Renal cortical epithelial cell (primary cell): ENCODE measurements around the gene KCNT1. TPM values are rescaled to one million over a fixed set of nuclear protein-coding genes. Genes with fewer than 3 reads are reported as not detected.
A peak's percentile ranks its signal among the peaks of the same experiment; 100 is the strongest.

Experiments
- DNase-seq: peaks from one replicate; pipeline ENCODE4 v3.0.0-alpha.2; 2011; ENCODE audit warnings: low read depth
- total RNA-seq: library from RNA; depleted of rRNA; stranded (reverse); fragments of >200 nt; gene quantifications from 2 replicates; pipeline ENCODE4 v1.2.3, GENCODE V29; 2014

The KCNT1 gene
- total RNA-seq, 1 donor from 2014 or later = not detected

GRCh38 chr9:135782946-135783345, 81.0 kb downstream of the KCNT1 start:
- no peak for DNase-seq

GRCh38 chr9:135783540-135784245, 81.7 kb downstream of the KCNT1 start:
- no peak for DNase-seq

- DNase-seq = no peak
Observed at GRCh38 chr9:135785013-135785575, 83.1 kb downstream of the KCNT1 start.

- DNase-seq = no peak
Observed at GRCh38 chr9:135786146-135786690, 84.2 kb downstream of the KCNT1 start.

- no peak for DNase-seq
Observed at GRCh38 chr9:135787317-135787716, 85.3 kb downstream of the KCNT1 start.

- no peak for DNase-seq
Observed at GRCh38 chr9:135787776-135788575, 86.0 kb downstream of the KCNT1 start.

- DNase-seq = no peak
Observed at GRCh38 chr9:135788576-135789300, 86.8 kb downstream of the KCNT1 start.

GRCh38 chr9:135789838-135790291, 87.9 kb downstream of the KCNT1 start:
- DNase-seq = no peak

GRCh38 chr9:135790356-135790755, 88.4 kb downstream of the KCNT1 start:
- DNase-seq = no peak

GRCh38 chr9:135790850-135791249, 88.9 kb downstream of the KCNT1 start:
- DNase-seq = no peak

GRCh38 chr9:135791431-135792267, 89.7 kb downstream of the KCNT1 start:
- DNase-seq = no peak

GRCh38 chr9:135792268-135793128, 90.5 kb downstream of the KCNT1 start:
- DNase-seq = no peak

GRCh38 chr9:135793221-135794056, 91.5 kb downstream of the KCNT1 start:
- no peak for DNase-seq

- no peak for DNase-seq
Observed at GRCh38 chr9:135794057-135794335, 92.0 kb downstream of the KCNT1 start.

GRCh38 chr9:135794361-135794885, 92.4 kb downstream of the KCNT1 start:
- DNase-seq = no peak

GRCh38 chr9:135795391-135795790, 93.4 kb downstream of the KCNT1 start:
- no peak for DNase-seq

- DNase-seq = no peak
Observed at GRCh38 chr9:135796784-135797485, 95.0 kb downstream of the KCNT1 start.

GRCh38 chr9:135797507-135798262, 95.7 kb downstream of the KCNT1 start:
- DNase-seq = peak; percentile 4
